ENCODE results near the gene HOXB2. TPM values are rescaled to one million over a fixed set of nuclear protein-coding genes. Genes with fewer than 3 reads are reported as not detected.
"Not testable (repeated sequence)": the region's sequence is repeated elsewhere in the genome, so short reads cannot be mapped to it uniquely, and the experiment has no call there.

HOXB2 gene
- total RNA-seq, 4 donors from 2014 or later: 1.4 to 9.6 (median 4.1) TPM

GRCh38 chr17:48514477-48514876 is 30.4 kb downstream of the HOXB2 start:
- Histone ChIP-seq H3K4me3 (no peak overlapping the region), H3K36me3 (no peaks in the 10 kb centered on the region), H3K27me3 (no peaks in the 10 kb centered on the region), H3K4me1 (peaks cover 0 to 2% (median 0%) of the 10 kb centered on the region in 4 donors), H3K27ac (no peak overlapping the region), H3K9me3 (no peaks in the 10 kb centered on the region)
- DNase-seq: no peak
- TF ChIP-seq POLR2A (IDR thresholded peaks at IDR 0.05) (no peak), CTCF (IDR thresholded peaks at IDR 0.05) (no peak)

GRCh38 chr17:48513666-48514455 is 31.0 kb downstream of the HOXB2 start:
- TF ChIP-seq CTCF (IDR thresholded peaks at IDR 0.05): no peak
- TF ChIP-seq POLR2A (IDR thresholded peaks at IDR 0.05): no peak
- Histone ChIP-seq H3K9me3 (no peaks in the 10 kb centered on the region), H3K4me3 (no peak overlapping the region), H3K36me3 (no peaks in the 10 kb centered on the region), H3K4me1 (peaks cover 0 to 2% (median 0%) of the 10 kb centered on the region in 4 donors), H3K27me3 (no peaks in the 10 kb centered on the region), H3K27ac (no peak overlapping the region)
- DNase-seq: no peak

- H3K9me3 ChIP-seq: no peaks in the 10 kb centered on the region
- no peak for DNase-seq
- H3K4me1 ChIP-seq: peaks cover 0 to 2% (median 0%) of the 10 kb centered on the region in 4 donors
- no peaks in the 10 kb centered on the region for H3K27me3 ChIP-seq
- H3K4me3 ChIP-seq: peak overlapping the region in 1 of 4 donors; percentile 26
- no peak for TF ChIP-seq CTCF (IDR thresholded peaks at IDR 0.05)
- no peak for TF ChIP-seq POLR2A (IDR thresholded peaks at IDR 0.05)
- H3K36me3 ChIP-seq: no peaks in the 10 kb centered on the region
- H3K27ac ChIP-seq: peak overlapping the region in 1 of 4 donors; percentile 13
Observed at GRCh38 chr17:48513097-48513496, 31.8 kb downstream of the HOXB2 start.

GRCh38 chr17:48510761-48511604 is 33.9 kb downstream of the HOXB2 start:
- no peak for TF ChIP-seq POLR2A (IDR thresholded peaks at IDR 0.05)
- H3K9me3 ChIP-seq: no peaks in the 10 kb centered on the region
- H3K27ac ChIP-seq: no peak overlapping the region
- peaks cover 0 to 4% (median 1%) of the 10 kb centered on the region in 4 donors for H3K4me1 ChIP-seq
- H3K27me3 ChIP-seq: no peaks in the 10 kb centered on the region
- DNase-seq: no peak
- no peak overlapping the region for H3K4me3 ChIP-seq
- H3K36me3 ChIP-seq: no peaks in the 10 kb centered on the region

GRCh38 chr17:48510381-48510760 is 34.5 kb downstream of the HOXB2 start:
- H3K4me1 ChIP-seq: peaks cover 0 to 9% (median 1%) of the 10 kb centered on the region in 4 donors
- no peaks in the 10 kb centered on the region for H3K27me3 ChIP-seq
- H3K36me3 ChIP-seq: no peaks in the 10 kb centered on the region
- H3K27ac ChIP-seq: no peak overlapping the region
- TF ChIP-seq CTCF (IDR thresholded peaks at IDR 0.05) (no peak), POLR2A (IDR thresholded peaks at IDR 0.05) (no peak)
- DNase-seq: no peak
- no peaks in the 10 kb centered on the region for H3K9me3 ChIP-seq
- no peak overlapping the region for H3K4me3 ChIP-seq

GRCh38 chr17:48509708-48510107 is 35.2 kb downstream of the HOXB2 start:
- DNase-seq, H3K36me3 ChIP-seq, H3K27me3 ChIP-seq, H3K9me3 ChIP-seq, H3K4me1 ChIP-seq, H3K4me3 ChIP-seq, H3K27ac ChIP-seq: not testable (repeated sequence)
